Measurements from ENCODE around the gene BRD4.

The BRD4 gene

GRCh38 chr19:15307169-15307568 lies 25.2 kb downstream of the BRD4 start:
- DNase-seq, result no peak

GRCh38 chr19:15305582-15306334 lies 26.6 kb downstream of the BRD4 start:
- DNase-seq, result no peak

DNA sequence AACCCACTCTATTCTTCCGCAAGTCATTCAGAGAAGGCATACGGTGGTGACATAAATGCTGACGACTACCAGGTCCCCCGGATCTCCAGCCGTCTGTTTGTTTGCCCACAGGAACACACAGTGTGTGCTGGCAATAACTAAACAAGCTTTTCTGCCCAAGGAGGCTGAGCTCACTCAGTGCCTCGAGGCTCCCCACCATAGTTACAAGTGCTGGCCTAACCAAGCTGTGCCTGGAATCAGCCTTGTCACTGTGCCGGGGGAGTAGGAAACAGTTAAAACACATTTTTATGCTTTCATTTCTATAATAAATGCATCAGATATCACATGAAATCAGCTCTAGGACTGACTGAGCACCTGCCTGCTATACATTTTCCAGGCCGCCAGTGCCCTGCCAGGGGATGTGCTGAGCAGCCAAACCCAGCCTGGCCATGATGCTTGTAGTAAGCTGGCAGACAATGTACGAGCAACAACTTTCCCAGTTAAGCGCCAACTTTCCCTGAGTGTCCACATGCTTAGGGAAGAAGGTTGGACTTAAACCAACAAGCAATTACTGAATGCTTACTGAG lies 28.1 kb downstream of the BRD4 start:
- no peak for DNase-seq

GRCh38 chr19:15303105-15303780 lies 29.1 kb downstream of the BRD4 start:
- DNase-seq, result no peak

GRCh38 chr19:15300533-15301197 lies 31.7 kb downstream of the BRD4 start:
- no peak for DNase-seq

GRCh38 chr19:15299568-15300409 lies 32.5 kb downstream of the BRD4 start:
- DNase-seq, result no peak

- DNase-seq, result no peak
Measured at GRCh38 chr19:15298847-15299567, 33.3 kb downstream of the BRD4 start.

DNA sequence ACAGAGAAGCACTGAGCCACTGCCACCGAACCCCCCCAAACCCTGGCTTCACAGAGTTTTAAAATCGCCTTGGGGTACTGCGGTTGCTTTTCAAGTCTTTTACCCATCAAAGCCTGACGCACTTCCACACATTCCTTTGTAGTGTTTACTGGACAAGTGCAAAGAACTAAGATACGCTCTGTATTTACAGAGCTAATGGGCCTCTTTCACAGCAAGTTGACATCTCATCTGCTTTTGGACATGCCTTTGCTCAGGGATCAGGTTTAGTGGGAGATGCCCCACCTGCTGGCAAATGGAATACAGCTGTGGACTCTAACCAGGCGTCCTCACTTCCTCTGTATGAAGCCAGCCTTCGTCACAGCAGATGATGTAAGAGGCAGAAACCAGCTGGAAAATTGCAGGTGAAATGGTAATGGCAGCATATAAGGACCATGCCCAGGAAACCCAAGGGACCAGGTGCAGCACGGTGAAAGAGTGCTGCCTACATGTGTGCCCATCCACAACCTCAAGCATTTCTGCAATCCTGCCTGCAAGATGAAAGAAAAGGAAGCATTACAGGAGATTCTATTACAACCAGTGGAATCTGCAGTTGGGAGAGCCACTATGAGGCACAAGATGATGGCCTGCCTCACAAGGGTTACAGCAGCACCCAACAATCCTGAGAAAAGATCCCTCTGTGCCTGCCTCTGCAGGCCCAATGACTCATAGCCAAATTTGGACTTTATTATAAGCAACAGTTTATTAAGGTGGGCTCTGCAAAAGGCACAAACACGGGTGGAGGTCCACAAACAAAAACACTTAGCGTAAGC lies 34.7 kb downstream of the BRD4 start:
- no peak for DNase-seq

GRCh38 chr19:15296841-15297415 lies 35.4 kb downstream of the BRD4 start:
- no peak for DNase-seq

- no peak for DNase-seq
Measured at GRCh38 chr19:15296353-15296752, 36.0 kb downstream of the BRD4 start.

DNA sequence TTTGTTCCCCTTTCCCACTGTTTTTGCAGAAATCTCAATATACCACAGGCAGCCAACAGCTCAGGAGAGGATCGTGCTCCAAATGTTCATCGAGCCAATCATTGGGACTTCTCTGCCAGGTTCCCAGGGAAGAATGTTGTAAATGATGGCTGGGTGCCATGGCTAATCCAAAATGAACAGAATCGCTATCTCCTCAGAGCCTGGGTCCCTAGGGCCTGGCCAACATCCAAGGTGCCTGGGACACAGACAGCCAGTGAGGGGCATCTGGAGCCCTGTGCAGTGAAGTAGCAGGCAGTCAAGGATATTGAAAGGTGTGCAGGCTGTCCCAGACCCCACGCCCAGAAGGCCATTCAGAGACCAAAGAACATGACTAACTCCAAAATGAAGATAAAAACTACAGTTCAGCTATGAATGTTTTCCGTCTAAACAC lies 37.8 kb downstream of the BRD4 start:
- no peak for DNase-seq

- DNase-seq, result no peak
Measured at GRCh38 chr19:15293781-15294491, 38.4 kb downstream of the BRD4 start.

DNA sequence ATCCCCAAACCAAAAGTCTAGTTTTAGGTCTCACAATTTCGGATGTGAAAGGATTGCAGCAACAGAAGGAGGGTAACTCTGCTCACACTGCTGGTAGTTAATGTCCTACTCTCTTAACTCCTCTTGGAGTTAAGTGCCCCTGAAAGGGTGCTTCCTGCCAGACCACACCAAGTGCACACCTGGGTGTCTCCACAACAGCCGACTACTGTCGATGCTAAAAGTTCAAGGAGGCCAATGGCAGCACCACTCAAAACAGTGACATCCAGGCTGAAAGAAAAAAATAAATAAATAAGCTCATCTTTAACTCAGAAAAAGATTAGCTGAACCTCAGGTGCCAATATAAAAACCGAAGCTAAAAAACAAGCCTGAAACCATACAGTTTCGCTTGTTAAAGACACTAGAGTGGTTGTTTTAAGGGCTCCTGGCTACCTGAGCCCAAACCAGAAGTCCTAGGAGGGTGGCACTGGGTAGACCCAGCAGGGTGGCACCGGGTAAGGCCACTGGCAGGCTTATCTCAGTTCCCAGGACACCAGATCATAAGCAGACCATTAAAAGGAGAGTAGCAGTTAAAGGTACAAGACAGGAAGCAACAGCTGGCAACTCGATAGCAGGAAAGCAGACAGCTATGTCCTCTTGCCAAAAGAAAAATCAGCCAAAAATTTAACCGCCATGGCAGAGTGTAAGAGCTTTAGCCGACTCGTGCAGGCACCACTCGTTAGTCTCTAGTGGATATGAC lies 39.3 kb downstream of the BRD4 start:
- no peak for DNase-seq

DNA sequence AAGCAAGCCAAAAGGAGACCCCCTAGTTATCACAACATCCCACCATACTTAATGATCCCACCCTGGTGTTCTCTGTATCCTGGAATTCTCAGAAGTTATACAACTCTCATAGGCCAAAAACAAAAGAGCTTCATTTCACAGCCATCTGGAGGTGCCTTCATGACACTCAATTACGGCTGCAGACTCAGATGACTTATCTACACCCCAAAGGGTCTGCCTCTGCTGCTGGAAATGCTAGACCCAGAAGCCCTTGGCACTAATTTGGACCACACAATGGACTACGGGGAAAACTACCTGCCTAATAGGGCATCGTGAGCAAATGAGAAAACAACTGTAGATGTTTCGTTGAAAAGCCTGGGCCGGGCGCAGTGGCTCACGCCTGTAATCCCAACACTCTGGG lies 40.2 kb downstream of the BRD4 start:
- DNase-seq, result no peak

DNA sequence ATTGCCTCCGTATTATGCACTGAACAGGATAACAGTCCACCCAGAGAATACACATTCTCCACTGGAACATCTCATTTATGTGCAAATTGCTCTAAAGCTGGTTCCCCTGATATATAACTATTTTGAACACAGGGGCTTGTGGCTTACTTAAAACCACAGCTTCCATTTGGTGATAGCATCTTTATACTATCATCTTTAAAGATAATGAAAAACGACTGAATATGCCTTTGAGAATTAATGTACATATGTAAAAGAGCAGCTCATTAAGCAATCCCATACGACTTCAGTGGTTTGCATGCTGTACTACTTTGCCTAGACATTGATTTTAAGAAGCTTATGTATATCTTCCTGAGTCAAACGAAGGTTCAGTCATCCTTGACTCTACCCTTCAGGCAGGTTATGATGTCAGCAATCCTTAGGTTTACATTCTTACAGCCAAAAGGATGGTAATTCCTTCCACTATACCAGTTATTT lies 40.8 kb downstream of the BRD4 start:
- no peak for DNase-seq

DNA sequence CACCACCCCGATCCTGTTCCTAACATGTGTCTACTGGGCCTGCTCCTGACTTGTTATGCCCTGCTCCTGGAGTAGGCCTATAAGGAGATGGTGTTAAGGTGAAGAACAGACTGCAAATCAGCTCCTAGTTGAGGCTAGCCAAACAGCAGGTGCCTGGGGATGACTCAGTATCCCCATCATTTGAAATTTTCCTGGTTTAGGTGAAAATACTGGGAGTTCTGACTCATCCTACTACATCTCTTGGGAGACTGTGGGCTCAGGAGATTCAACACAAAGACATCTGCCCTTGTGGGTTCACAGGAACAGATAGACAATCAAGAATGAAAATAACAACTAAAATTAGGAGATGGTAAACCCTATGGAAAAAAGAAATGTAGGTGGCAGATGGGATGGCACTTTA lies 41.2 kb downstream of the BRD4 start:
- no peak for DNase-seq

- DNase-seq, result no peak
Measured at GRCh38 chr19:15290166-15290565, 42.2 kb downstream of the BRD4 start.

- no peak for DNase-seq
Measured at GRCh38 chr19:15289673-15290072, 42.7 kb downstream of the BRD4 start.

Measured in 8988T (cell line).